GM18907 (cell line): ENCODE measurements around the gene GCKR.
"Not testable (repeated sequence)": the region's sequence is repeated elsewhere in the genome, so short reads cannot be mapped to it uniquely, and the experiment has no call there.

Experiments used
- ATAC-seq: cut with Tn5 transposase; IDR thresholded peaks from one replicate; pipeline ENCODE4 v1.9.1; 2021; ENCODE audit warnings: mild to moderate bottlenecking, moderate library complexity; ENCODE audit not compliant: unreplicated experiment

Gene GCKR

DNA sequence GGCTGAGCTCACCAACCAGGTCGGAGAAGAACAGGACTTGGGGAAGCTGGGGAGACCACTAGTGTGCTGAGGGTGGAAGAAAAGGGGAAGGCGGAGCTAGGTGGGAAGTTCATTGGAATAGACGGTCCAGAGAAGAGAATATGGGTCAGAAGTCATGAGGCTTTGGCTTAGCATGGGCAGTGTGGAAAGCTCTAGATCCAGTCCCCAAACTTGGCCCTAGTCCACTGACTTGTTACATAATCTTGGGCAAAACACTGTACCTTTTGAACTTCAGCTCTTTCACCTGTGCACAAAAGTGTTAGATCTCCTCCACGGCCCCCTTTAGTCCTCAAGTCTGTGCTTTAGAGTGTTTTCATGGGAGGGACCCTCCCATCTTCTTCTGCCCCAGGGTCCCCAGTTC, 10.7 kb downstream of the GCKR start:
- no peak for ATAC-seq

DNA sequence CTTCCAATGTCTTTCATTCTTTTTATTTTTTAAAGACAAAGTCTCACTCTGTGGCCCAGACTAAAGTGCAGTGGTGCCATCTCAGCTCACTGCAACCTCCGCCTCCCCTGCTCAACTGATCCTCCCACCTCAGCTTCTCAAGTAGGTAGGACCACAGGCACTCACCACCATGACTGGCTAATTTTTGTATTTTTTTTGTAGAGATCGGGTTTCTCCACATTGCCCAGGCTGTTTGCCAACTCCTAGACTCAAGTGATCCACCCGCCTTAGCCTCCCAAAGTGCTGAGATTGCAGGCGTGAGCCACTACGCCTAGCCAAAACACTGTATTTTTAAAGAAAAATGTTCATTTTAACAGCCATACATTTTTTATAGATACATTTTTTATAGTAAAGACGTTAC, 12.7 kb downstream of the GCKR start:
- no peak for ATAC-seq

DNA sequence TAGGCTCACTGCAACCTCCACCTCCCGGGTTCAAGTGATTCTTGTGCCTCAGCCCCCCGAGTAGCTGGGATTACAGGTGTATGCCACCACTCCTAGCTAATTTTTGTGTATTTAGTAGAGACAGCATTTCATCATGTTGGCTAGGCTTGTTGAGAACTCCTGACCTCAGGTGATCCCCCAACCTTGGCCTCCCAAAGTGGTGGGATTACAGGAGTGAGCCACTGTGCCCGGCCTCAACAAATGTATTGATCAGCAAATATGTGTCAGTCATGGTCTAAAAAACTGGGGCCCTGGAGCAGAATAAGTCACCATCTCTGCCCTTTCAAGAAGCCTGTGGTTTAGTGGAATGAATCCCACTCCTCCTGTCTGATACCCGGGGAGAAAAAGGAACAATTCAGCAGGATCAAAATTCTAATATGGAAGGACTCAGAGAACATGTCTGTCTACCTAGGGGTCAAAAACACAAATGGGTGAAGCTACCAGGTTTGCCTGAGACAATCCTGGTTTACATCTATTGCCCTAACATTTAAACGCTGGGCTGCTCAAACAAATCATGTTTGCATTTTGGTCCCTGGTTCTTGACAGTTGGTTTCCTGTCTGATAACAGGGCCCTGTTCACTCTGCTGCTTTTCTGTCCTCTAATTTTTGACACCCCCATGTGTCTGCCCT, 21.6 kb downstream of the GCKR start:
- no peak for ATAC-seq

DNA sequence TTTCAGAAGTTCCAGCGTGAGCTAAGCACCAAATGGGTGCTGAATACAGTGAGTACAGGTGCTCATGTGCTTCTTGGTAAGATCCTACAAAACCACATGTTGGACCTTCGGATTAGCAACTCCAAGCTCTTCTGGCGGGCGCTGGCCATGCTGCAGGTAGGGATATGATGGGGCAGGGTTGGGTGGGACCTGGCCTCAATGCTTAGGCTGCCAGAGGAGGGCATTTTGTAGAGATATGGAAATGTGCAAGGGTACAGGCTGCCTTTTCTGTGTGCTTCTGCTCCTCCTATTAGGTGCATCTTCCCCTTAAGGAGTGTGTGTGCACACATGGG, 22.1 kb downstream of the GCKR start:
- no peak for ATAC-seq

GRCh38 chr2:27520316-27520715, 23.7 kb downstream of the GCKR start:
- ATAC-seq = no peak

DNA sequence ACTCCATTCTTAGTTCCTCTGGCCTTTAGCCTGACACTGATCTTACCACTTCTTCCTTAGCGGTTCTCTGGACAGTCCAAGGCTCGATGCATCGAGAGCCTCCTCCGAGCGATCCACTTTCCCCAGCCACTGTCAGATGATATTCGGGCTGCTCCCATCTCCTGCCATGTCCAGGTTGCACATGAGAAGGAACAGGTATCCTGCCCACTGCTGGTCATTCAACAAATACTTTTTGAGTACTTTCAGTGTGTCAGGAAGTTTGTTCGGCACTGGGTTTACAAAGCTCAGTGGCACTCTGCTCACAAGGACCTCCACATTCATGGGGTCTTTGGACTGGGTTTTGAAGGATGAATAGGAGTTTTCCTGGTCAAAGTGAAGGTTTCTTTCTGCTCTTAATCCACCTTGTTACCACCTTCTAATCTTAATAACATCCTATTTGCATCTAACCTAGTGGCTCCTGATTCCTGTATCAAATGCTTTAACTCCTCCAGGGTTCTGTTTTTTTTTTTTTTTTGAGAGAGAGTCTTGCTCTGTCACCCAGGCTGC, 25.8 kb downstream of the GCKR start:
- ATAC-seq = no peak

- ATAC-seq = no peak
Observed at GRCh38 chr2:27527182-27527581, 30.5 kb downstream of the GCKR start.

- no peak for ATAC-seq
Observed at GRCh38 chr2:27531983-27532382, 35.3 kb downstream of the GCKR start.

DNA sequence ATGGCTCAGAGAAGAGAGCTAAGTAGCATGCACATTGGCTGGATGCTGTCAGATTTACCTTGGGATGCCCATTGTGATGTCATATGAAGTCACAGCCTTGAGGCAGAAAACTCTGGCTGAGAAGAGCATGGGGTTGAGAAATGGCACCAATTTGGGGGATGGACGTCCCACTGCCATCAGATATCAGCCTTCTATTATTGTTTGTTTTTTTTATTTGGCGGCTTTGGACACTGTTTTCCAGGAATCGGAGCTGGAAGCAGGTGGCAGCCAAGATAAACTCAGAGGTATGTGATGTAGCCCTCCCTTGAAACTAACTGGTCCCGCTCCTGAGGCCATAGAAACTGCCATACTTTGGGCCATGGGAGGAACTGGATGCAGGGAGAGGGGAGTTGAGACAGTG, 40.6 kb downstream of the GCKR start:
- ATAC-seq = no peak

DNA sequence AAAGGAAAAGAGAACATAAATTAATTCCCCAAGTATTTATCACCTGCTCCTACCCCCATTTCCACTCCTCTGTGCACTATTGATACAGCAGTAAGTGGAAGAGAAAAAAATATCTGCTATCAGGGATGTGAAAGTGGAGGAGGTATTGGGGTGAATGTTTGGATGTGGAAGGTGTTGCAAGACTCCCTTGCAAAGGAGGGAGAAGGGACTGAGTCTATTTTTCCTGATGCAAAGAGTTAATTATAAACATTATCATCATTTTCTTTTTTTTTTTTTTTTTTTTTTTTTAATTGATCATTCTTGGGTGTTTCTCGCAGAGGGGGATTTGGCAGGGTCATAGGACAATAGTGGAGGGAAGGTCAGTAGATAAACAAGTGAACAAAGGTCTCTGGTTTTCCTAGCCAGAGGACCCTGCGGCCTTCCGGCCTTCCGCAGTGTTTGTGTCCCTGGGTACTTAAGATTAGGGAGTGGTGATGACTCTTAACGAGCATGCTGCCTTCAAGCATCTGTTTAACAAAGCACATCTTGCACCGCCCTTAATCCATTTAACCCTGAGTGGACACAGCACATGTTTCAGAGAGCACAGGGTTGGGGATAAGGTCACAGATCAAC, 42.3 kb downstream of the GCKR start:
- not testable (repeated sequence) for ATAC-seq

GRCh38 chr2:27539649-27540048, 43.0 kb downstream of the GCKR start:
- not testable (repeated sequence) for ATAC-seq

- ATAC-seq = no peak
Observed at GRCh38 chr2:27544143-27544821, 47.6 kb downstream of the GCKR start.

GRCh38 chr2:27545348-27546141, 48.9 kb downstream of the GCKR start:
- ATAC-seq = no peak

- ATAC-seq = no peak
Observed at GRCh38 chr2:27549303-27549702, 52.7 kb downstream of the GCKR start.

GRCh38 chr2:27551514-27551913, 54.9 kb downstream of the GCKR start:
- ATAC-seq = no peak

GRCh38 chr2:27552941-27553340, 56.3 kb downstream of the GCKR start:
- ATAC-seq = no peak

DNA sequence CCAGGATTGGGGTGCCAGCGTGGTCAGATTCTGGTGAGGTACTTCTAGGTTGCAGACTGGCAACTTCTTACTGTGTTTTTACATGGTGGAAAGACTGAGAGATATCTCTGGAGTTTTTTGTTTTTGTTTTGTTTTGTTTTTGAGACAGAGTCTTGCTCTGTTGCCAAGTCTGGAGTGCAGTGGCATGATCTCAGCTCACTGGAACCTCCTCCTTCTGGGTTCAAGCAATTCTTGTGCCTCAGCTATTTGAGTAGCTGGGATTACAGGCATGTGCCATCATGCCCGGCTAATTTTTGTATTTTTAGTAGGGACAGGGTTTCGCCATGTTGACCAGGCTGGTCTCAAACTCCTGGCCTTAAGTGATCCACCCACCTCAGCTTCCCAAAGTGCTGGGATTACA, 57.8 kb downstream of the GCKR start:
- not testable (repeated sequence) for ATAC-seq

DNA sequence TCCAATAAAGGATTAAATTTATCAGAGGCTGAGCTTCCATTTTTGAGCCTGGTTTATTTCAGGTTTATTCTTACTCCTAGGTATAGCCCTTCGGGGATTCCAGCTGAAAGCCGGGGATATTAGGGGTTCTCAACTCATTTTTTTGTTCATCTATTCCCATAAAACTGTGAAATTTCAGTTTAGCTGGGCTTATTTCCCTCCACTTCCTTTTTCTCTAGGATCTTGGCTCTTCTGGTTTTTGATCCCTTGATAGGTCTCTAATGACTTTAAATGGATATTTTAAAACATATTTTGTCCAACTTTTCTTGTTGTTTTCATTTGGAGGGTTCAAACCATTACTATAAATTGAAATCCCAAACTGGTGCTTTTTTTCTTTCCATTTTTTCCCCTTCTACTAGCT, 62.6 kb downstream of the GCKR start:
- ATAC-seq = no peak

DNA sequence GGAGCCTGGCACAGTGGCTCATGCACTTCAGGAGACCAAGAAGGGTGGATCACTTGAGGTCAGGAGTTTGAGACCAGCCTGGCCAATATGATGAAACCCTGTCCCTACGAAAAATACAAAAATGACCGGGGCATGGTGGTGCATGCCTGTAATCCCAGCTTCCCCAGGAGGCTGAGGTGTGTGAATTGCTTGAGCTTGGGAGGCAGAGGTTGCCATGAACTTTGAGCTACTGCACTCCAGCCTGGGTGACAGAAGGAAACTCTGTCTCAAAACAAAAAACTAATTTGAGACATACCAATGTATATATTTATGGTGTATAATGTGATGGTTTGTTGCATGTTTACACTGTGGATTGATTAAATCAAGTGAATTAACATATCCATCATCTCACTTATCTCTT, 64.4 kb downstream of the GCKR start:
- ATAC-seq = no peak

- no peak for ATAC-seq
Observed at GRCh38 chr2:27566628-27567027, 70.0 kb downstream of the GCKR start.

DNA sequence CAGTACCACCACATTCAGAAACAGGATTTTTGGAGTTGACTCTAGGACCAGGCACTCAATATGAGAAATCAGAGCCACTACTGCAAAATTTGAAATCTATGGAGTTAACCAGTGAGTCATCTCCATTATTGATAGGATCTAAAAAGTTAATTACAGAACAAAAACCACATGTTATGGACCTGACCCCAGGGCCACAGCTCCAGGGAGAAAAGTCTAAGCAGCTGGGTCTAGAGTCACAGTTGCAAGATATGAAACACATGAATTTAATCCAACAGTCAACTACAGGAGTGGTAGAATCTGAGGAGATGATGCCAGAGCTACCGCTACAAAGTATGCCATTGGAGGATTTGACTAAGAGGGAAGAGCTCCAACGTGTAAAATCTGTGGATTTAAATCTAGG, 72.8 kb downstream of the GCKR start:
- no peak for ATAC-seq
